NCI-H526 (cell line): Measurements from ENCODE around the gene YWHAB.

ENCODE experiments used
- DNase-seq, 2 experiments: peaks; one replicate each; lab custom pipeline; 2025; lab: John Stamatoyannopoulos, UW

Gene YWHAB

DNA sequence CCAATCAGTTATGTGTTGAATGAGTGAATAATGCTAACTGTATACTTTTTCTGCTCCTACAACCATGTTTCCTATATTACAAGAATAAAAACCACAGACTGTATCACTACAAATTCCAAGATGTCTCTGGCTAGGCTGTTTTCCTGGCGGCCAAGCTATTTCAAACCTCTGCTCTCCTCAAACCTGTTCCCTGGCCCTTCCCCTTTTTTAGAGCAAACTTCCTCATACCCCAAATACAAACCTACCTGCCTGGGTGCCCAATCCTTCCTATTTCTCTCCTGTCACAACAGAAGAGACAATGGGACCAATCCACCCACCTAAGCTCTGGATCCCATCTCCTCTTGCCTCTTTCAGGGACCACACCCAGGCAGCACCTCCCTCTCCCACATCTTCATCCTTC, 67.2 kb downstream of the YWHAB start:
- no peak for DNase-seq

DNA sequence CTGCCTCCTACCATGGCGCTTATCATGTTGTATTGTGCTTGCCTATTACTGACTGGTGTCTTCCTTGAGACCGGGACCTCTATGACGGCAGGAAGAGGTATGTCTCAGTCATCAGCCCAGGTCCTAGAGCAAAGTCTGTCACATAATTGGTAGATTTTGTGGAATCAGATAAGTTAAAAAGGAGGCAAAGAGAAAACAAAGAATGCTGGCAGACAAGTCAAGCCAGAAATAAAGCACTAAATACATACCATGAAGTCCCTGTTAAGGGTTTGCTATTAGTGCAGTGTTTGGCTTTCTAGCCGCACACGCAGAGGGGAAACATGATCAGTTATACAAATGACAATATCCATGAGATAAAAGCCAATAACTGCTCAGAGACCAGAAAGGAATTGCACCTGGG, 68.7 kb downstream of the YWHAB start:
- no peak for DNase-seq

DNA sequence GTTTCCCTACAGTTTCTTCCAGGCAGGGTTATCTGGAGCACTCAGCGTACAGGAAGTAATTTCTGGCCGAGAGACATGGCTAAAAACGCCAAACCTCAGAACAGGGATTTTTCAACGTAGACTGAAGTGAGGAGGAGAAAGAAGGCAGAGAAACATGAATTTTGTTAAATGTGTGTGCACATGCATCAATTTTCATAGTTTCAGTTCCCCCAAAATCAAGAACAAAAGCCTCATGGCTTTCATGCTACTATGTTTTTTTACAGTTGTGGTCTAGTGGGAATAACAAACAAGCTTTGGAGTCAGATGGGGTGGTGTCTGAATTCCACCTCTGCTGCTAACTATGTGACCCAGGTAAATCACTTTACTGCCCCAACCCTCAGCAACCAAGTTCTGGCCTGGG, 69.8 kb downstream of the YWHAB start:
- DNase-seq = no peak

DNA sequence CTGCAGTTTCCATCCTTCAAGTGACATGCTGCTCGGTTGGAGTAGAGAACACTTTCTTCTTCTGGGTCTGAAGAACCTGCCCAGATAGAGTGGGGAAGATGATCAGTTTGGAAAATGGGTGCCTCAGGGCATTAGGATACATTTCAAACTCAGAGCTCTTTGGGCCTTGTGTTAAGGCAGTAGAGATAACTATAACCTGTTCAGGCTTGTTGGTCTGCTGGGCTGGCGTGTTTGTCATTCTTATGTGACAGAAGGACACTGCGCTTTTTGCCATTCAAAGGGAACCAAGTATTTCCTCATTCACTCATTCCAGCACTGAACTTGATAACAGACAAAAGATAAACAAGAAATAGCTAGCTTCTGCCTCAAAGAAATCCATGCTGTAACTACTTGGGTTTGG, 70.9 kb downstream of the YWHAB start:
- DNase-seq = no peak
